GM20000 (cell line): ENCODE results near the gene FOXF1.

ENCODE experiments used
- DNase-seq: peaks from one replicate; pipeline ENCODE4 v3.0.0; 2012; ENCODE audit warnings: low spot score
- CTCF ChIP-seq: IDR thresholded peaks from 2 replicates; pipeline ENCODE4 v1.5.1; 2012; ENCODE audit warnings: mild to moderate bottlenecking, control low read depth; ENCODE audit errors: extremely low read depth, missing control alignments

The FOXF1 gene

GRCh38 chr16:86556576-86556975 lies 46.2 kb downstream of the FOXF1 start:
- no peak for TF ChIP-seq CTCF
- no peak for DNase-seq

GRCh38 chr16:86557587-86557986 lies 47.3 kb downstream of the FOXF1 start:
- DNase-seq, result no peak
- TF ChIP-seq CTCF, result no peak

GRCh38 chr16:86558355-86559193 lies 48.2 kb downstream of the FOXF1 start:
- no peak for TF ChIP-seq CTCF
- no peak for DNase-seq

- no peak for TF ChIP-seq CTCF
Measured at GRCh38 chr16:86559802-86560305, 49.5 kb downstream of the FOXF1 start.

GRCh38 chr16:86562356-86562755 lies 52.0 kb downstream of the FOXF1 start:
- TF ChIP-seq CTCF, result no peak
- DNase-seq, result no peak

More at GRCh38 chr16:86559802-86560305, 49.5 kb downstream of the FOXF1 start:
- no peak for DNase-seq

- peak; percentile 99 for TF ChIP-seq CTCF
- DNase-seq, result peak; percentile 93
Measured at GRCh38 chr16:86563469-86564345, 53.4 kb downstream of the FOXF1 start.
